MM.1S (cell line): Measurements from ENCODE around the gene PGGHG.

Experiments
- DNase-seq: peaks from one replicate; pipeline ENCODE4 v3.0.0-alpha.2; 2015
- H2AFZ ChIP-seq: fragments of 300-600 bp; sonication (generic); 2 replicates; pipeline ENCODE4 v1.6.0; 2016; ENCODE audit warnings: antibody characterized with exemption, low read length
- H3F3A ChIP-seq: fragments of 300-600 bp; sonication (generic); 2 replicates; pipeline ENCODE4 v1.6.1; 2016; ENCODE audit warnings: mild to moderate bottlenecking, antibody characterized with exemption, low read length, moderate library complexity, mixed read lengths; ENCODE audit not compliant: insufficient read depth
- H3K27ac ChIP-seq: fragments of 300-600 bp; sonication (generic); 2 replicates; pipeline ENCODE4 v1.5.1; 2016; ENCODE audit warnings: mild to moderate bottlenecking, low read length
- H3K27me3 ChIP-seq: fragments of 300-600 bp; sonication (generic); replicated peaks from 2 replicates; pipeline ENCODE4 v1.6.0; 2016; ENCODE audit warnings: low read length; ENCODE audit not compliant: insufficient read depth
- H3K36me3 ChIP-seq: fragments of 300-600 bp; sonication (generic); replicated peaks from 2 replicates; pipeline ENCODE4 v1.6.1; 2016; ENCODE audit warnings: mild to moderate bottlenecking, low read length, mixed read lengths; ENCODE audit not compliant: insufficient read depth
- H3K4me1 ChIP-seq: fragments of 300-600 bp; sonication (generic); 2 replicates; pipeline ENCODE4 v1.6.1; 2016; ENCODE audit warnings: low read length, mixed read lengths
- H3K4me2 ChIP-seq: fragments of 300-600 bp; sonication (generic); 2 replicates; pipeline ENCODE4 v1.6.0; 2016; ENCODE audit warnings: low read depth, low read length
- H3K4me3 ChIP-seq: fragments of 300-600 bp; sonication (generic); 2 replicates; pipeline ENCODE4 v1.5.1; 2016; ENCODE audit warnings: low read length, mixed read lengths
- H3K79me2 ChIP-seq: fragments of 300-600 bp; sonication (generic); 2 replicates; pipeline ENCODE4 v1.6.1; 2016; ENCODE audit warnings: mixed run types, low read length, mixed read lengths
- H3K9ac ChIP-seq: fragments of 300-600 bp; sonication (generic); 2 replicates; pipeline ENCODE4 v1.6.1; 2016; ENCODE audit warnings: low read length, mixed read lengths
- H3K9me2 ChIP-seq: fragments of 300-600 bp; sonication (generic); replicated peaks from 2 replicates; pipeline ENCODE4 v1.6.1; 2016; ENCODE audit warnings: mild to moderate bottlenecking, low read length, mixed read lengths; ENCODE audit not compliant: insufficient read depth
- H3K9me3 ChIP-seq: fragments of 300-600 bp; sonication (generic); replicated peaks from 2 replicates; pipeline ENCODE4 v1.6.1; 2016; ENCODE audit warnings: mild to moderate bottlenecking, low read length, mixed read lengths; ENCODE audit not compliant: insufficient read depth
- H4K20me1 ChIP-seq: fragments of 300-600 bp; sonication (generic); 2 replicates; pipeline ENCODE4 v1.6.1; 2016; ENCODE audit warnings: mild to moderate bottlenecking, low read length, moderate library complexity, mixed read lengths; ENCODE audit not compliant: insufficient read depth
- CTCF ChIP-seq: fragments of 300-600 bp; sonication (generic); IDR thresholded peaks from 2 replicates; pipeline ENCODE4 v1.5.1; 2016; ENCODE audit warnings: antibody characterized with exemption, low read length, mixed read lengths
- EZH2 ChIP-seq: fragments of 300-600 bp; sonication (generic); optimal IDR thresholded peaks from 2 replicates; pipeline ENCODE3; 2017; ENCODE audit warnings: low read depth, mild to moderate bottlenecking, antibody characterized with exemption, low read length, mixed read lengths
- EZH2phosphoT487 ChIP-seq: fragments of 300-600 bp; sonication (generic); IDR thresholded peaks from 2 replicates; pipeline ENCODE4 v1.6.1; 2018; ENCODE audit warnings: antibody characterized with exemption, low read length

Gene PGGHG

GRCh38 chr11:329886-330253 lies 40.9 kb downstream of the PGGHG start:
- Histone ChIP-seq H3K4me1 (peaks cover 37% of the 10 kb centered on the region), H4K20me1 (no peaks in the 10 kb centered on the region), H3K9me2 (no peaks in the 10 kb centered on the region), H3K27me3 (peaks cover 84% of the 10 kb centered on the region), H3K9ac (no peak overlapping the region), H3K36me3 (no peaks in the 10 kb centered on the region), H3K4me3 (no peak overlapping the region), H3K27ac (no peak overlapping the region), H3K79me2 (no peaks in the 10 kb centered on the region), H3K4me2 (no peak overlapping the region), H2AFZ (no peak overlapping the region), H3F3A (peaks cover 9% of the 10 kb centered on the region), H3K9me3 (no peaks in the 10 kb centered on the region)
- no peak for DNase-seq
- TF ChIP-seq CTCF: no peak

- Histone ChIP-seq H3K4me1 (peaks cover 37% of the 10 kb centered on the region), H3K9me2 (no peaks in the 10 kb centered on the region), H3K79me2 (no peaks in the 10 kb centered on the region), H3K27ac (no peak overlapping the region), H2AFZ (no peak overlapping the region), H3K4me3 (no peak overlapping the region), H3K27me3 (peaks cover 87% of the 10 kb centered on the region), H3F3A (peaks cover 9% of the 10 kb centered on the region), H3K4me2 (peak overlapping the region; percentile 78), H3K9ac (no peak overlapping the region), H3K9me3 (no peaks in the 10 kb centered on the region), H4K20me1 (no peaks in the 10 kb centered on the region), H3K36me3 (no peaks in the 10 kb centered on the region)
- TF ChIP-seq EZH2phosphoT487: no peak
- TF ChIP-seq EZH2: no peak
- TF ChIP-seq CTCF: no peak
- no peak for DNase-seq
These were observed 41.4 kb downstream of the PGGHG start for GRCh38 chr11:330307-330693.

GRCh38 chr11:330694-331357 lies 41.9 kb downstream of the PGGHG start:
- no peaks in the 10 kb centered on the region for H3K9me2 ChIP-seq
- H2AFZ ChIP-seq: no peak overlapping the region
- H4K20me1 ChIP-seq: no peaks in the 10 kb centered on the region
- H3K9me3 ChIP-seq: no peaks in the 10 kb centered on the region
- no peaks in the 10 kb centered on the region for H3K79me2 ChIP-seq
- peak overlapping the region; percentile 78 for H3K4me2 ChIP-seq
- H3K9ac ChIP-seq: no peak overlapping the region
- no peak for TF ChIP-seq EZH2
- no peak for TF ChIP-seq EZH2phosphoT487
- TF ChIP-seq CTCF: no peak
- no peaks in the 10 kb centered on the region for H3K36me3 ChIP-seq
- peaks cover 37% of the 10 kb centered on the region for H3K4me1 ChIP-seq
- H3K27ac ChIP-seq: peak overlapping the region; percentile 46; the same call in 1 of the 2 replicates
- peaks cover 87% of the 10 kb centered on the region for H3K27me3 ChIP-seq
- peaks cover 9% of the 10 kb centered on the region for H3F3A ChIP-seq
- DNase-seq: peak; percentile 86
- H3K4me3 ChIP-seq: peak overlapping the region; percentile 27; the same call in 1 of the 2 replicates
